Measurements from ENCODE around the gene FIZ1.
A peak's percentile ranks its signal among the peaks of the same experiment; 100 is the strongest.
"Not testable (repeated sequence)": the region's sequence is repeated elsewhere in the genome, so short reads cannot be mapped to it uniquely, and the experiment has no call there.

Gene FIZ1

GRCh38 chr19:55578031-55578760 is 21.1 kb downstream of the FIZ1 start:
- Histone ChIP-seq H3K9ac (ENCODE audit: low read depth in 1 of 2, low read length in 2 of 2) (no peak overlapping the region), H3K9me3 (ENCODE audit: control insufficient read depth in 2 of 2, low read length in 2 of 2) (no peaks in the 10 kb centered on the region), H3K27ac (ENCODE audit: low read depth in 2 of 2, low read length in 2 of 2) (no peak overlapping the region), H3K4me1 (ENCODE audit: control insufficient read depth in 2 of 2, insufficient read depth in 2 of 2, low read length in 2 of 2) (peaks cover 11 to 12% of the 10 kb centered on the region in 2 donors), H3K36me3 (ENCODE audit: control insufficient read depth in 2 of 2, insufficient read depth in 2 of 2, low read length in 2 of 2) (peaks cover 4 to 6% of the 10 kb centered on the region in 2 donors), H3K4me3 (ENCODE audit: low read length in 2 of 2) (no peak overlapping the region), H3K27me3 (ENCODE audit: control insufficient read depth in 2 of 2, insufficient read depth in 2 of 2, low read length in 2 of 2) (no peaks in the 10 kb centered on the region)

GRCh38 chr19:55576746-55577145 is 22.6 kb downstream of the FIZ1 start:
- Histone ChIP-seq H3K36me3 (ENCODE audit: control insufficient read depth in 2 of 2, insufficient read depth in 2 of 2, low read length in 2 of 2) (peaks cover 4 to 6% of the 10 kb centered on the region in 2 donors), H3K9me3 (ENCODE audit: control insufficient read depth in 2 of 2, low read length in 2 of 2) (no peaks in the 10 kb centered on the region), H3K9ac (ENCODE audit: low read depth in 1 of 2, low read length in 2 of 2) (no peak overlapping the region), H3K27ac (ENCODE audit: low read depth in 2 of 2, low read length in 2 of 2) (no peak overlapping the region), H3K27me3 (ENCODE audit: control insufficient read depth in 2 of 2, insufficient read depth in 2 of 2, low read length in 2 of 2) (no peaks in the 10 kb centered on the region), H3K4me3 (ENCODE audit: low read length in 2 of 2) (no peak overlapping the region), H3K4me1 (ENCODE audit: control insufficient read depth in 2 of 2, insufficient read depth in 2 of 2, low read length in 2 of 2) (peaks cover 10% of the 10 kb centered on the region in 2 donors)

GRCh38 chr19:55573929-55574328 is 25.4 kb downstream of the FIZ1 start:
- H3K4me1 ChIP-seq (ENCODE audit: control insufficient read depth in 2 of 2, insufficient read depth in 2 of 2, low read length in 2 of 2); H3K4me3 ChIP-seq (ENCODE audit: low read length in 2 of 2); H3K9me3 ChIP-seq (ENCODE audit: control insufficient read depth in 2 of 2, low read length in 2 of 2); H3K27me3 ChIP-seq (ENCODE audit: control insufficient read depth in 2 of 2, insufficient read depth in 2 of 2, low read length in 2 of 2); H3K36me3 ChIP-seq (ENCODE audit: control insufficient read depth in 2 of 2, insufficient read depth in 2 of 2, low read length in 2 of 2); H3K9ac ChIP-seq (ENCODE audit: low read depth in 1 of 2, low read length in 2 of 2); H3K27ac ChIP-seq (ENCODE audit: low read depth in 2 of 2, low read length in 2 of 2): not testable (repeated sequence)

- H3K4me1 ChIP-seq (ENCODE audit: control insufficient read depth in 2 of 2, insufficient read depth in 2 of 2, low read length in 2 of 2); H3K4me3 ChIP-seq (ENCODE audit: low read length in 2 of 2); H3K9ac ChIP-seq (ENCODE audit: low read depth in 1 of 2, low read length in 2 of 2); H3K9me3 ChIP-seq (ENCODE audit: control insufficient read depth in 2 of 2, low read length in 2 of 2); H3K27me3 ChIP-seq (ENCODE audit: control insufficient read depth in 2 of 2, insufficient read depth in 2 of 2, low read length in 2 of 2); H3K36me3 ChIP-seq (ENCODE audit: control insufficient read depth in 2 of 2, insufficient read depth in 2 of 2, low read length in 2 of 2); H3K27ac ChIP-seq (ENCODE audit: low read depth in 2 of 2, low read length in 2 of 2): not testable (repeated sequence)
Measured at GRCh38 chr19:55569477-55569876, 29.8 kb downstream of the FIZ1 start.

GRCh38 chr19:55567708-55568328 is 31.5 kb downstream of the FIZ1 start:
- H3K9ac ChIP-seq (ENCODE audit: low read depth in 1 of 2, low read length in 2 of 2), result no peak overlapping the region
- H3K9me3 ChIP-seq (ENCODE audit: control insufficient read depth in 2 of 2, low read length in 2 of 2), result no peaks in the 10 kb centered on the region
- H3K27me3 ChIP-seq (ENCODE audit: control insufficient read depth in 2 of 2, insufficient read depth in 2 of 2, low read length in 2 of 2), result no peaks in the 10 kb centered on the region
- H3K4me1 ChIP-seq (ENCODE audit: control insufficient read depth in 2 of 2, insufficient read depth in 2 of 2, low read length in 2 of 2), result peaks cover 0 to 7% of the 10 kb centered on the region in 2 donors
- no peak overlapping the region for H3K27ac ChIP-seq (ENCODE audit: low read depth in 2 of 2, low read length in 2 of 2)
- H3K36me3 ChIP-seq (ENCODE audit: control insufficient read depth in 2 of 2, insufficient read depth in 2 of 2, low read length in 2 of 2), result no peaks in the 10 kb centered on the region
- no peak overlapping the region for H3K4me3 ChIP-seq (ENCODE audit: low read length in 2 of 2)

- no peak overlapping the region for H3K27ac ChIP-seq (ENCODE audit: low read depth in 2 of 2, low read length in 2 of 2)
- H3K27me3 ChIP-seq (ENCODE audit: control insufficient read depth in 2 of 2, insufficient read depth in 2 of 2, low read length in 2 of 2), result no peaks in the 10 kb centered on the region
- H3K9me3 ChIP-seq (ENCODE audit: control insufficient read depth in 2 of 2, low read length in 2 of 2), result no peaks in the 10 kb centered on the region
- no peaks in the 10 kb centered on the region for H3K36me3 ChIP-seq (ENCODE audit: control insufficient read depth in 2 of 2, insufficient read depth in 2 of 2, low read length in 2 of 2)
- peaks cover 0 to 7% of the 10 kb centered on the region in 2 donors for H3K4me1 ChIP-seq (ENCODE audit: control insufficient read depth in 2 of 2, insufficient read depth in 2 of 2, low read length in 2 of 2)
- no peak overlapping the region for H3K9ac ChIP-seq (ENCODE audit: low read depth in 1 of 2, low read length in 2 of 2)
- no peak overlapping the region for H3K4me3 ChIP-seq (ENCODE audit: low read length in 2 of 2)
Measured at GRCh38 chr19:55566823-55567222, 32.5 kb downstream of the FIZ1 start.

- Histone ChIP-seq H3K27ac (ENCODE audit: low read depth in 2 of 2, low read length in 2 of 2) (no peak overlapping the region), H3K4me1 (ENCODE audit: control insufficient read depth in 2 of 2, insufficient read depth in 2 of 2, low read length in 2 of 2) (peaks cover 0 to 7% of the 10 kb centered on the region in 2 donors), H3K27me3 (ENCODE audit: control insufficient read depth in 2 of 2, insufficient read depth in 2 of 2, low read length in 2 of 2) (peaks cover 0 to 4% of the 10 kb centered on the region in 2 donors), H3K9ac (ENCODE audit: low read depth in 1 of 2, low read length in 2 of 2) (peak overlapping the region in 1 of 2 donors; percentile 26), H3K9me3 (ENCODE audit: control insufficient read depth in 2 of 2, low read length in 2 of 2) (peaks cover 0 to 2% of the 10 kb centered on the region in 2 donors), H3K4me3 (ENCODE audit: low read length in 2 of 2) (no peak overlapping the region), H3K36me3 (ENCODE audit: control insufficient read depth in 2 of 2, insufficient read depth in 2 of 2, low read length in 2 of 2) (no peaks in the 10 kb centered on the region)
Measured at GRCh38 chr19:55563261-55563690, 36.0 kb downstream of the FIZ1 start.

- Histone ChIP-seq H3K4me1 (ENCODE audit: control insufficient read depth in 2 of 2, insufficient read depth in 2 of 2, low read length in 2 of 2) (peaks cover 0 to 7% of the 10 kb centered on the region in 2 donors), H3K9me3 (ENCODE audit: control insufficient read depth in 2 of 2, low read length in 2 of 2) (peaks cover 0 to 2% of the 10 kb centered on the region in 2 donors), H3K4me3 (ENCODE audit: low read length in 2 of 2) (no peak overlapping the region), H3K27ac (ENCODE audit: low read depth in 2 of 2, low read length in 2 of 2) (no peak overlapping the region), H3K36me3 (ENCODE audit: control insufficient read depth in 2 of 2, insufficient read depth in 2 of 2, low read length in 2 of 2) (no peaks in the 10 kb centered on the region), H3K27me3 (ENCODE audit: control insufficient read depth in 2 of 2, insufficient read depth in 2 of 2, low read length in 2 of 2) (peaks cover 0 to 4% of the 10 kb centered on the region in 2 donors), H3K9ac (ENCODE audit: low read depth in 1 of 2, low read length in 2 of 2) (no peak overlapping the region)
Measured at GRCh38 chr19:55559684-55560083, 39.6 kb downstream of the FIZ1 start.

- no peak overlapping the region for H3K27ac ChIP-seq (ENCODE audit: low read depth in 2 of 2, low read length in 2 of 2)
- H3K4me3 ChIP-seq (ENCODE audit: low read length in 2 of 2), result no peak overlapping the region
- H3K36me3 ChIP-seq (ENCODE audit: control insufficient read depth in 2 of 2, insufficient read depth in 2 of 2, low read length in 2 of 2), result no peaks in the 10 kb centered on the region
- H3K4me1 ChIP-seq (ENCODE audit: control insufficient read depth in 2 of 2, insufficient read depth in 2 of 2, low read length in 2 of 2), result peaks cover 5% of the 10 kb centered on the region in 2 donors
- no peaks in the 10 kb centered on the region for H3K9me3 ChIP-seq (ENCODE audit: control insufficient read depth in 2 of 2, low read length in 2 of 2)
- no peak overlapping the region for H3K9ac ChIP-seq (ENCODE audit: low read depth in 1 of 2, low read length in 2 of 2)
- H3K27me3 ChIP-seq (ENCODE audit: control insufficient read depth in 2 of 2, insufficient read depth in 2 of 2, low read length in 2 of 2), result peaks cover 0 to 3% of the 10 kb centered on the region in 2 donors
Measured at GRCh38 chr19:55554741-55555152, 44.6 kb downstream of the FIZ1 start.

- peaks cover 0 to 3% of the 10 kb centered on the region in 2 donors for H3K27me3 ChIP-seq (ENCODE audit: control insufficient read depth in 2 of 2, insufficient read depth in 2 of 2, low read length in 2 of 2)
- no peak overlapping the region for H3K9ac ChIP-seq (ENCODE audit: low read depth in 1 of 2, low read length in 2 of 2)
- peaks cover 5 to 9% of the 10 kb centered on the region in 2 donors for H3K4me1 ChIP-seq (ENCODE audit: control insufficient read depth in 2 of 2, insufficient read depth in 2 of 2, low read length in 2 of 2)
- H3K27ac ChIP-seq (ENCODE audit: low read depth in 2 of 2, low read length in 2 of 2), result no peak overlapping the region
- no peak overlapping the region for H3K4me3 ChIP-seq (ENCODE audit: low read length in 2 of 2)
- no peaks in the 10 kb centered on the region for H3K36me3 ChIP-seq (ENCODE audit: control insufficient read depth in 2 of 2, insufficient read depth in 2 of 2, low read length in 2 of 2)
- H3K9me3 ChIP-seq (ENCODE audit: control insufficient read depth in 2 of 2, low read length in 2 of 2), result no peaks in the 10 kb centered on the region
Measured at GRCh38 chr19:55554302-55554701, 45.0 kb downstream of the FIZ1 start.

Measured in mucosa of rectum (tissue), 2 donors.